HG02588 (cell line): ENCODE measurements around the gene METAP2.

ENCODE experiments used
- ATAC-seq: cut with Tn5 transposase; IDR thresholded peaks from one replicate; pipeline ENCODE4 v1.9.1; 2021; ENCODE audit warnings: mild to moderate bottlenecking, moderate library complexity; ENCODE audit not compliant: unreplicated experiment

The METAP2 gene

DNA sequence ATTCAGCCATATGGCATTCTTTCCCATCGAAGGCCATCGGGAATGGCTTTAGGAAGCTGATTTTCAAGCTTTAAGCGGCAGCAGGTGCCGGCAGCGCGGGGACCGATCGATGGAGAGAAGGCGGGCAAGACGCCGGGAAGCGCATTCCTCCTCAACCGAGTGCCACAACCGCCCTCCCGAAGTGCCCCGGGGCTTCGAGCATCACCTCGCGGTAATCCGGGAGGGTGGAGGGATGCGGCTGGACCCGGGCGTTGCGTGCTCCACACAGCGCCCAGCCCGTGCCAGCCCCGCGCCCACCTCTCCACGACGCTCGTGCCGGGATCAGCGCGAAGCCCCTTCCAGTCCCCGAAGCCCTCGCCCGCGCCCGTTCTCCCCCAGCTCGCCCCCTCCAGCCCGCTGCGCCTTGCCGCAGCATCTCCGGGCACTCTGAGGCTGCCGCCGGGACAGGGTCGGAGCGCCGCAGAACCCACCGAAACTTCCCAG is 74.1 kb downstream of the METAP2 start:
- ATAC-seq: no peak

GRCh38 chr12:95548539-95549391 is 74.8 kb downstream of the METAP2 start:
- no peak for ATAC-seq

GRCh38 chr12:95549392-95550084 is 75.6 kb downstream of the METAP2 start:
- no peak for ATAC-seq

DNA sequence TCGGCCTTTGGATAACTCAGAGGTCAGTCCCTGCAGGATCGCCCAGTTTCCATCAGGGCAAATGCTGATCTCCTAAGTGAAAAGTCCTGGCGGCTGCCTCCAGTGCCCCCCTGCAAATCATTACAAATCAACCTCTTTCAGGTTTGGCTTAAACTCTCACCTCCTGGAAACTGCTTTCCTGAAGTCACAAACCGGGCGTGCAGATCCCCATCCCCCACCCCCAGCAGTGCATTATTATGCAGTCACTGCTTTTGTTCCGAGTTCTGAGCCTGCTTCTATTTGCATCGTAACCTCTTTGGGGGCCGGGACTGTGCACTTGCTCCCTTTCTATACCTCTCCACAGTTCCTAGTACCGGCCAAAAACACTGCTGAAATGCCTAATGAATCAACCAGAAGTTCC is 77.4 kb downstream of the METAP2 start, which contains the start of gene USP44:
Gene USP44 (minus strand): TSS at position 172 of the 400 bp plus-strand sequence. CDS start 17,220 bp downstream, outside the sequence.
- ATAC-seq: no peak

DNA sequence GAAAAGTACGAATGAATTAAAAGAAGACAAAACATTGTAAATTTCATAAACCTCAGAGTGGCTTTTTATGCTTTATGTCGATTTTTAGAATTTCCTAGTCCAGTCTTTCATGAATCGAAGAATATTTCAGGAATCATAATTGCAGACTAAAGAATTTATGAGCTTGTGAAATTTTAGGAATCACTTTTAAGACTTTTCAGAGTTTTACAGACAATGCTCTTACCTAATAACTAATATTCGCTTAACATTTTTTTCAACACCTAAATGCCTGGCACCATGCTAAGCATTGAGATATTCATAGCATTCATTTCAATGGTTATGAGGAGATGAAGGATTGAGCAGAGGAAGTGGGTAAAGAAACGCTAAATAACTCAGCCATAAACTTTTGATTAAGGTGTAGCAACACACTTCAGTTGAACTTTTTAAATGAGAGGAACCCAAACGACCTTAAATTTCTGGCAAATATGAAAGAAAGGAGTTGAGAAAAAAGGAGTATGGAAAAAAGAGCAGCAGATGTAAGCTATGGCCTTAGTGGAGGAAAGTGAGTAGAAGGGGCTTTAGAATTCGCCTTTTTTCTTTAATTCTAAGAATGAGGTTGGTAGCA is 78.1 kb downstream of the METAP2 start:
- no peak for ATAC-seq

DNA sequence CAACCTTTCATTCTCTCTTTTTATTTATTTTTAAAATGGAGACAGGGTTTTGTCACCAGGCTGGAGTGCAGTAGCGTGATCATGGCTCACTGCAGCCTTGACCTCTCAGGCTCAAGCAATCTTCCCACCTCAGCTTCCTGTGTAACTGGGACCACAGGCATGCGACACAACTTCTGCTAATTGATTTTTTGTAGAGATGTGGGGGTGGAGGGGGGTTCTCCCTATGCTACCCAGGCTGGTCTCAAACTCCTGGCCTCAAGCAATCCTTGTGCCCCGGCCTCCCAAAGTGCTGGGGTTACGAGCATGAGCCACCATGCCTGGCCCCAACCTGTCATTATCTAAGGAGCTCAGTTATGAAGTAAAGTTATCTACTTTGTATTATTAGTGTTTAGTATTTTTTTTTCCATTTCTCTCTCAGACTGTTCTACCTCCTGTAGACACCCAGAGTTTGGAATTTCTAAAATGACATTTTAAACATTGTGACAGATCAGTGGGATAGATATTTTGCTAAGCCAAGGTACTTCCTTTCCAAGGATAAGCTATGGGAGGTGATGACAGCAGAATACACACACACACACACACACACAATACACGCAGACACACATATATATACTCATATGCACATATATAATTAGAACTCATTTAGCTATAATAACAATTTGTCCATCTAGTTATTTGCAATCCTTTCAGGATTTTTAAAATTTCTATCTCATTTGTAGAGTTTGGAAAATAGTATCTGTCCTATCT is 79.4 kb downstream of the METAP2 start:
- ATAC-seq: no peak

DNA sequence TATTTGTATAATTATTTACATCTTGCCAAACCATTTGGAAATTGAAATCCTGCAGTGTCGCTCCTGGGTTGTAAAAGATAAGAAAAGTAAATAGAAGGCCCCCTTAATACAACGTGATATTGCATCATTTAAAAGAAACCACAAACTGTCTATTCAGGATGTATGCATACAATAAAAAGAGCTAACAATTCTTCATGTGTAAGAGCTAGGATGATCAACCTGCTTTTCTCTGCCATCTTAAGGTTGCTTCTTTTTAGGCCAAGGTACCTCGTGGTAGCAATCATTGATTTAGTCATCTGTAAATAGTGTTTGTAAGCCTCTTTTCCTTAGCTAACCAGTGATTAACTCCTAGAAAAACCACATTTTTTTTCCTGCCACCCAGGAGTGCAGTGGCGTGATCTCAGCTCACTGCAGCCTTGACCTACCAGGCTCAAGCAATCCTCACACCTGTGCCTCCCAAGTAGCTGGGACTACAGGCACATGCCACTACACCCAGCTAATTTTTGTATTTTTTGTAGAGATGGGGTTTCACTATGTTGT is 80.7 kb downstream of the METAP2 start:
- ATAC-seq: no peak

GRCh38 chr12:95557625-95558024 is 83.7 kb downstream of the METAP2 start:
- no peak for ATAC-seq
